ENCODE measurements around the gene RFX2.

- TF ChIP-seq CTCF (conservative IDR thresholded peaks at IDR 0.05; ENCODE audit: low read depth, low read length) (no peak), EZH2phosphoT487 (IDR thresholded peaks at IDR 0.05; ENCODE audit: borderline replicate concordance, low read length) (no peak), EZH2 (IDR thresholded peaks at IDR 0.05; ENCODE audit: low read length, unreplicated experiment) (no peak)
These were observed 22.2 kb upstream of the RFX2 start for GRCh38 chr19:6132482-6132881.

All from PC-3 (cell line).